ENCODE measurements around the gene ASB10.

ASB10 gene

DNA sequence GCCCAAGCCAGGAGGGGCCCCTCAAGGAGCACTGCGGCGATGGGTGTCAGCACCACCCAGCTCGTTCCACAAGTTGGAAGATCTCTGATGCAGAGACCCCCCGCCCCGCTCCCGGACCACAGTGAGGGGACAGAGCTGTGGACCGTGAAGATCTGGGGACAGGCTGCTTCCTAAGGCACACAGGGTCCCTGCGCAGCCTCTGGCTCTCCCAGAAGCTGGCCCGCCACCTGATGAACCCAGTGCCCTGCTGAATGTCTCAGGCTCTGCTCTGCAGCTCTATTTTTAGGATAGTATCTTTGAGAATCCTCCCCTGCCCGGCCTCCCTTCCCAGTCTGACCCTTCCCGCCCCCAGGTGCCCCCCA, 49.3 kb downstream of the ASB10 start:
- no peak for DNase-seq (ENCODE audit: extremely low read depth in 1 of 2, low read depth in 1 of 2)

DNA sequence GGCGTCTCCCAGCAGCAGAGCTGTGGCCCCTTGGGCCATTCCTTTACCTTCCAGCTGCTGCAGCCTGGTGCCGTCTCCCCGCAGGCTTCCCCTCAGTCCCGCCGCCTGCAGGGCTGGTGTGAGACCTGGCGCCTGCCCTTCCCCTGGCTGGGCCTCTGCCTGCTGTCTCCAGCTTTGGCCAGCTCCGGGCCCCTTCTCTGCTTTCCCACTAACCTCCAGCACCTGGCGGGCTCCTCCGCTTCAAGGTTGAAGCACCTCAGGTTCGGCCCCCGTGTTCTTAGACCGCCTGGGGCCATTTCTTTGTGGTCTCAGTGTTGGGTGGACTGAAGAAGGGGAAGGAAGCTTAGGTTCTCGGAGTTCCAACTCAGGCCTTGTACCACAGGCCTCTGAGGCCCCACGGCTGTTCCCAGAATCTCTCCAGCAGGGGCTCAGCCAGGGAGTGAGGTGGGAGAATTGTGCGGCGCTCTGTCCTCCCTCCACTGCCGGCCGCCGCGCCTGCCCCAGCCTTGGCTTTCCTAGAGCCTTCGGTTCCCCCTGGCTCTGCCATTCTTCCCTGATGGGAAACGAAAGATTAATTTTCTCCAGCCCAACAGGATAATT, 49.9 kb downstream of the ASB10 start:
- DNase-seq (ENCODE audit: extremely low read depth in 1 of 2, low read depth in 1 of 2), result no peak

GRCh38 chr7:151135866-151136843, 50.9 kb downstream of the ASB10 start:
- no peak for DNase-seq (ENCODE audit: extremely low read depth in 1 of 2, low read depth in 1 of 2)

GRCh38 chr7:151135525-151135845, 51.6 kb downstream of the ASB10 start:
- no peak for DNase-seq (ENCODE audit: extremely low read depth in 1 of 2, low read depth in 1 of 2)

GRCh38 chr7:151134743-151135524, 52.1 kb downstream of the ASB10 start:
- DNase-seq (ENCODE audit: extremely low read depth in 1 of 2, low read depth in 1 of 2), result no peak

- DNase-seq (ENCODE audit: extremely low read depth in 1 of 2, low read depth in 1 of 2), result no peak
Observed at GRCh38 chr7:151133986-151134742, 52.9 kb downstream of the ASB10 start.

DNA sequence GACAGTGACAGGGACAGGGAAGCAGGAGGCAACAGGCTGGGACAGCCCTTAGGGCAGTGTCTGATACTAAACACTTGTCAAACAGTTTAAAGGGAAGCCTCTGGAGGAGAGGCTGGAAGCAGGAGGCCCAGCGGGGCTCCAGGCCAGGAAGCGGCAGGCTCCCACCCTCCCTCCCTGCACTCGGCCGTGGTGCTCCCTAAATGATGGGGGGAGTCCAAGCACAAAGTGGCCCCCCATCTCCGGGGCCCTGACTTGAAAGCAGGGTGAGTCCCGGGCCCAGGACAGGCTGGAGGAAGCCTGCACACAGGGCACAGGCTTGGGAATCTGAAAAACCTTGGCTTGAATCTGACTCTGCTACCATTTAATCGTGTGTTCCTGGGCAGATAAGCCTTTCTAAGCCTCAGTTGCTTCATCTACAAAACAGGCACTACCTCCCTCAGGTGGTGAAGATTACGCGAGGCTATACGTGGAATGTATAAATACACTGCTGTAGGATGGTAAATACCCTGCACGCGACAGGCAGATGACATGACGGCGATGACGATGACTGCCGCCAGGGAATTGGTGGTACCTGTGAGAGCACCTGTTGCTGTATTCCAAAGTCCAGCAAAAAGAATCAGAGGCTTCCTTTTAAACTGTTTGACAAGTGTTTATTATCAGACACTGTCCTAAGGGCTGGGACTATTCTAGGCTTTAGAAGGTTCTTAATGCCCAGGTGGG, 53.6 kb downstream of the ASB10 start:
- DNase-seq (ENCODE audit: extremely low read depth in 1 of 2, low read depth in 1 of 2), result no peak

GRCh38 chr7:151132461-151133205, 54.4 kb downstream of the ASB10 start:
- DNase-seq (ENCODE audit: extremely low read depth in 1 of 2, low read depth in 1 of 2), result no peak

DNA sequence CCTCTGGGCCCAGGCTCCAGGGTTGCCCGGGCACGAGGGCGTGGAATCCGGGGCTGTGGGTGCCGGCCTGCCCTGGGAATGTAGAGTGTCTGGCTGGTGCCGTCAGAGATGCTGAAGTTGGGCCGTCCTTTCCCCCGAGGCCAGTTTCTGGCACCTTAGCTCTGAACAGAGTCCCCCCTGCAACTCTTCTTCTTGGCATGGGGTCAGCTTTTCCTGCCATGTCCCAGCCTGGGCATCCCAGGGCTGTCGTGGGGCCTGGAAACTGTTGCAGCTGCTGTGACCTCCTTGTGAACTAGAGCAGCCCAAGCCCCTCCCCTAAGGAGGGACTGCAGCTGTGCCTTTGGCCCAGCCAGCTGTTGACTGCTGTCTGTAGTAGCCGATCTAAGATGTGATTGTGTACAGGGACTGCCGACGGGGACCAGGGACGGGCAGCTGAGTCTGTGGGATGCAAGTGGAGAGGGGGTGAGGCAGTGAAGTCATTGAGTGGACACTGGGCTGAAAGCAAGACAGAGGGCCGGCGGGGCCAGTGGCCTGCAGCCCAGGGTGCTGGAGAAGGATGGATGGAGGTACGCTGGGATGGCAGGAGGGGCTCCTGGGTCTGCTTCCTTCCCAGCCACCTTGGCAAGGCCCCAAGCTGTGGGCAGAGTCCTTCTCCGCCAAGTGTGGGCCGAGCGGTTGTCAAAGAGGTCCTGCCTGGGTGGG, 55.3 kb downstream of the ASB10 start:
- no peak for DNase-seq (ENCODE audit: extremely low read depth in 1 of 2, low read depth in 1 of 2)

DNA sequence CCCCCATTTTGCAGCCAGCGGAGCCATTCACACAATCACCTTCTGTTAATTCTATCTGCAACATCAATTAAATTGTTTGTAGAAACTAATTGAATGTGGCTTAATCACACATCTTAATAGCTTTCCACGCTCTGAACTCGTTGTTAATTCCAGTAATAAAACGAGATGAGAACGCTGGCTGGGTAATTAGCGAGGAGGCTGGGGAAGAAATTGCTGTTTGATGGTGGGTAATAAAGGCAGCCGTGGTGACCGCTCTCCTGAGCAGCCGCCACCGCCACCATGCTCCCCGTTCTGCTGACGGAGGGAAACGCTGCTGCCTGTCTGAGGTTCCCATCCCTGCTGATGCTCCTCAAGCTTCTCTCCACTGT, 55.8 kb downstream of the ASB10 start:
- DNase-seq (ENCODE audit: extremely low read depth in 1 of 2, low read depth in 1 of 2), result no peak

GRCh38 chr7:151130741-151131157, 56.3 kb downstream of the ASB10 start:
- DNase-seq (ENCODE audit: extremely low read depth in 1 of 2, low read depth in 1 of 2), result no peak

- DNase-seq (ENCODE audit: extremely low read depth in 1 of 2, low read depth in 1 of 2), result no peak
Observed at GRCh38 chr7:151129960-151130591, 57.0 kb downstream of the ASB10 start.

DNA sequence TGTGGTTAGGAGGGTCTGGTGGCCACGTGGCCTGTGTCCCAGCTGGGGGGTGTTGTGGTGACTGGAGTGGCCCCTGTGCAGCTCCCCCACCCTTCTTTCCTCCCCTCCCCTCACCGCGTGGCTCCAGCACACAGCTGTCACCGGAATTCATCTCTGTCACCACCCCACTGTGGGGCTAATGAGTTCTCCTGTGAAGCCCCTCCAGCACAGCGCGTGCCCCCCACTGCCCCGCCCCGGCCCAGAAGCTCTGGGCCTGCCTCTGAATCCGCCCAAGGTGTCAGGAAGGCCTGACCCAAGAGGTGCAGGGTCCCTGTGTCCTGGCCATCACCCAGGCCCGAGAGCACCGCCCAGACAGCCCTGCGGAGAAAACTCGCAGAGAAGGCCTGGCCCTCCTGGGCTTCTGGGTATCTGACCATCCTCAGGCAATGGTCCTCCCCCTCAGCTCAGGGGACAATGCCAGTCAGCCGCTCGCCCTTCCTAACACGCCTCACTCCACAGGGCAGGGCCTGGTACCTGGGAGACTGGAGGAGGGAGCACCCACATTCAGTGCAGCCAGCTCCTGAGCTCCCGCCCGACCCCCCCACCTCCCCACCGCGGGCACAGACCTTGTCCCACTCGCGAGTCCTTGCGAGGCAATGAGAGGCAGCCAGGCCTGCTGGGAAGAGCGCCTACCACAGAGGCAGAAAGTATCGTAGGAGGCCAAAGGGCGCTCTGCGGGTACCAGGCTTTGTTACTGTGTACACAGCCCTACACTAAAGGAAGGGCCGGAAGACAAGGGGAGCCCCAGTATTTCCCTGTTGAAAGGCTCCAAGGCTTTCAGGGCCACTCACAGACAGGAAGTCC, 57.7 kb downstream of the ASB10 start:
- no peak for DNase-seq (ENCODE audit: extremely low read depth in 1 of 2, low read depth in 1 of 2)

DNA sequence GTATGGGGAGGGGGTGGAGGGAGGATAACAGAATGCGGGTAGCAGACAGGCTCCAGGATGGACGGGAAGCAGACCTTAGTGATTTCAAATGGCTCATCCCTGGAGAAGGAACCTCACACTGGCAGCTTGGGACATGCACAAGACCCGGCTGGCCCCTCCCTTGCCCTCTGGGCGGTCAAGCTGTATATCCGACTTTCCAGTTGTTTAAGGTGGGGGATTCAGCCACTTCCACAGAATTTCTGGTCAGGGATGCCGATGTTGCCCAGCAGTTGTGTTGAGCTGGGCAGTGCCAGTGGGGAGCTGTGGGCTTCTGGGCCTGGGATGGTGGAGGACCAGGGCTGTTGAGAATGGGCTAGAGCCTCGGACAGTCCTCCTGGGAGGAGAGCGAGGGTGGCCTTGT, 58.3 kb downstream of the ASB10 start:
- DNase-seq (ENCODE audit: extremely low read depth in 1 of 2, low read depth in 1 of 2), result no peak

- DNase-seq (ENCODE audit: extremely low read depth in 1 of 2, low read depth in 1 of 2), result no peak
Observed at GRCh38 chr7:151128144-151128543, 58.9 kb downstream of the ASB10 start.

- DNase-seq (ENCODE audit: extremely low read depth in 1 of 2, low read depth in 1 of 2), result no peak
Observed at GRCh38 chr7:151126491-151127137, 60.4 kb downstream of the ASB10 start.

GRCh38 chr7:151125846-151126481, 61.1 kb downstream of the ASB10 start:
- no peak for DNase-seq (ENCODE audit: extremely low read depth in 1 of 2, low read depth in 1 of 2)
